GM21360 (cell line): ENCODE data around the gene AMMECR1.

Experiments
- ATAC-seq: cut with Tn5 transposase; IDR thresholded peaks from one replicate; pipeline ENCODE4 v1.9.1; 2021; ENCODE audit warnings: mild to moderate bottlenecking, moderate library complexity; ENCODE audit not compliant: unreplicated experiment

Gene AMMECR1

DNA sequence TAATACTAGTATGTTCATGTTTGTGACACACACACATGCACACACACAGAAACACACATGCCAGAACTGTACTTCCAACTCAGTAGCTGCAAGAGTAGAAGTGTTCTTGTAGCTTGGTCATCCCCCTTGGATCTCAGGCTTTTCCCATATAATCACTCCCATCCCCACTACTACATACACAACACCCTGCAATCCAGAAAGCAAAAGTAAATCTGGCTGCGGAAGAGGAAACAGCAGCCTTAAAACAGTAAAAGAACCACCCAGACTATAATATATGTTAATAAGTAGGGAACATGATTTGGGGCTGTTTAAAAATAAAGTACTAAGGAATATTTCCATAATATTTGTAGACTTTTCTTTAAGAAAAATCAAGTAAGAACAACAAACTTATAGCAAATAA lies 103.2 kb downstream of the AMMECR1 start:
- no peak for ATAC-seq

DNA sequence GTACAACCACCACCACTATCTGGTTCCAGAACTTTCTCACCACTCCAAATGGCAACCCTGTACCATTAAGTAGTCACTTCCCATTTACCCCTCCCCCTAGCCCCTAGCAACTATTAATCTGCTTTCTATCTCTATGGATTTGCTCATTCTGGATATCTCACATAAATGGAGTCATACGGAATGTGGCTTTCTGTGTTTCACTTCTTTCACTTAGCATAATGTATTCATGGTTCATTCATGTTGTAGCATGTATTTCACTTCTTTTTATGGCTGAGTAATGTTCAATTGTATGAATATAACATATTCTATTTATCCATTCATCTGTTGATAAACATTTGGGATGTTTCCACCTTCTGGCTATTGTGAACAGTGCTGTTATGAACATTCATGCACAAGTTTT lies 104.7 kb downstream of the AMMECR1 start:
- no peak for ATAC-seq

DNA sequence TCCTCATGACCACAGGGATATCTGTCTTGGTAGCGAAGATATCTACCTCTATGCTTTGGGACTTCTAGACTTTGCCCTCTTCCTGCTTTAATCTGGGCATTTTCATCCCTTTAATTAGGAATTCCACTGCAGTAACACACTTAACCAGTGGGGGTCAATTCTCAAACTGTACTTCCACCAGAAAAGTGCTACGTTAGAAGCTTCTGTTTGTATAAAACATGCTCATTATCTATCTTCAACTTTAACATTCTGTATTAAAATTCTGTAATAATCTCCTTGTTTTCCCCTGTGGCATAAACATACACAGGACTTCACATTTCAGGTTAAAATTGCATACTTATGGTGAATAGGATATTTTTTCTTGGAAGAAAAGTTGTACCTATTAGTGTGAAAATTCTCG lies 105.6 kb downstream of the AMMECR1 start:
- ATAC-seq = no peak

DNA sequence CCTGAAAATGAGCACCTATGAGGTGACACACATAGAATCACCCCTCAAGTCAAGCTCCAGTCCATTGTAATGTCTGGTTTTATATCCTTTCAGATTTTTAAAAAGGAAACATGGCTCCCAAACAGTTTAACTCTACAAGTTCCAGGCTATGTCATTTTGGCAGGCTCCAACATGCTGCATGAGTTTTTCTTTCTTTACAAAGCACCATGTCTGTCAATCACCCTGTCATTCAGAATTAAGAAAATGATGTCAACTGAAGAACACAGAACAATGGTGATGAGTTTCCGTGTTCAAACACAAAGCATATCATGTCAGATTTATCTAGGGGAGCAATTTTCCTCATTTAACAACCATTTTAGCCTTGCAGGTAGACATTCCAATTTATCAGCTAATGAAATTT lies 106.5 kb downstream of the AMMECR1 start:
- no peak for ATAC-seq

DNA sequence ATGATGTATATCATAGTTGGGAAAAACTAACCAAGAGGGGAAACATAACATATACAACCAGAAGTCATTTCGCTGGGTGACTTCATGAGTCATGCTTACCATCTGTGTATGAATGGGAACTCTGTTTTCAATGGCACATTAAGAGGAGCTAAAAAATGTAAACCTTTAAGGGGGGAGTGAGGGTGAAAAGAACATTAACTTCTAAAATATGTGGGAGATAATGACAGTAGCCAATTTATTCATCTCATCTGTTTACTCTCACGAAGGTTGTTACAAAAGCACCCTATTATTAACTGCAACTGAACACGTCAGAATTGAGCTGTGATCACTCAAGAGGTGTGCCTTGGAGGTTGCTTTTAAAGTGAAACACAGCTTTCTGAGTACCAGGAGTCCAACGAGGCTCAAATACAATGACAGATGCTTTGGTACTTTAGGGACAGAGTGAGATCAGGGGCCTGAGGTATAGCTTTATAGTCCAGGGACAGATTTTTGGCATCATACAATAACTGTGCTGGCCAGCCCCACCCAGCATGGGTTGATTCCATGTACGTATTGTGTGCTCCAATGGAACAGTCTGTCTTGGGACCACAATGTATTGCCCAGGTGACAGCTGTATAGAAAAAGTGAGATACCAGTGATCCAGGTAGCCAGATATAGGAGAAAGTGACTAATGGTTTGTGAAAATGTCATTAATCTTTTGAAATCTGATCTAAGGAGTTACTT lies 107.3 kb downstream of the AMMECR1 start:
- no peak for ATAC-seq

DNA sequence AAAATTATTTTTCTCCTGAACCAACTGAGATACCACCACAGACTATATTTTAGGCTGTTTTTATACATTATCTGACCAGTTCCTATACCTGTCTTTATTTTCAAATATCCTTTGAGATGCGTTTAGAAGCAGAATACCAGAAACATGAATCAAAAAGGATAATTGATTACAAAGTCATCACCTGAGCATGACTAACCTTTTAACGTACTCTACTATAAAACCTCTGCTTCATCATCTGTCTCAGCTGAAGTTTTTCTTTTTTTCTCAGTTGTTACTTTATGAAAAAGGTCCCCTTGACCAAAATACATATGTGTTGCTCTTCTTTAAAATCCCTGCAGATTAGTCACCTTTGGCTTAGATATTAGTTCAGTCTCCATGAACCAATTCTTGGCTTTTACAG lies 109.8 kb downstream of the AMMECR1 start:
- ATAC-seq = no peak

DNA sequence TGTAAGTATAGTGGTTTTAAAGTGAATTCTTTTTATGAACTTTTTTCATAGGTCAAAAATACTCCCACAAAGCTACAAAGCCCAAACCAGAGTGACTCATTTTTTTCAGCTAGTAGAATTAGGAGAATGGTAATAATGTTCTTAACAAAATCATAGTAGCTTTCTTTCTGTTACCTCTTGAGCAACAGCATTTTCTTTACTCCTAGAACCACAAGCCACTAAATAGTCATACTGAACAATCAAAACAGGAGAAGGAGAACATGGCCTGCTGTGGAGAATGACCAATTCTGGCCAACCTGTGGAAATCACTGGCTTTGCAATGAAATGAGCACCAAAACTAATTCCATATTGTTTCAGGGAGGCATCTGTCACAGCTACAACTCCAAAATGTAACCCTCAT lies 112.9 kb downstream of the AMMECR1 start:
- no peak for ATAC-seq

DNA sequence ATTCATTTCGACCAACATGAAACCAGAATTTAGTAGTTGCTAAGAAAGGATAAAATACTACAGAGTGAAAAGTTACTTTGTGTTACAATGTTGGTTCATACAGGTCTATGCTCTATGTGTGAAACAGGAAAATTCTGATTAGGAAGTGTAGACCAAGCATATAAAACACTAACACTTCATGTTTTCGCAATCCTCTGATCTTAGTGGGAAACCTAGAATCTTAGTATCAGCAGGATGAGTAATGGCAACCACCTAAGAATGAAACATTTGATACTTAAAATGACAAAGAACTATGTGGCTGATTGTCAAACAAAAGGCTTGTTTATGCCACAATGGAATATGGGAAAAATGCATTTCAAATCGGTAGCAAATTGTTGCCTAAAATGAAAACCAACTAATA lies 116.1 kb downstream of the AMMECR1 start:
- no peak for ATAC-seq

DNA sequence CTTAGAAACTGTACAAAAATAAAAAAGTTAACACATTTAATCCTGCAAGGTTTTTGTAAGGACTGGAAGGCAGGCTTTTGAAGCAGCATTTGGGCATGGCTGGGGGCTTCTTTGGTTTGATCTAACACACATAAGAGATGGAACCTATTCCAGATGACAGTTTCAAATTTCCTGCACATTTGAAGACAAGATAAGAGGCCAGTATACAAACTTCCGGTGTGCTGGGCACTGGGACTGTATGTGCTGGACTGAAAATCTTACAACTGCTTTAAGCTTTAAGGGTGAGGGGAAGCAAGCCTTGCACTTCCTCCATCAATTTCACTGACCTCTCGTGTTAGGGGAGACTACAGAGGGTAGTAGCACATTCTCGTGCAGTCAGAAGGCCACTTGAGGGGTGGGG lies 122.9 kb downstream of the AMMECR1 start:
- ATAC-seq = no peak

DNA sequence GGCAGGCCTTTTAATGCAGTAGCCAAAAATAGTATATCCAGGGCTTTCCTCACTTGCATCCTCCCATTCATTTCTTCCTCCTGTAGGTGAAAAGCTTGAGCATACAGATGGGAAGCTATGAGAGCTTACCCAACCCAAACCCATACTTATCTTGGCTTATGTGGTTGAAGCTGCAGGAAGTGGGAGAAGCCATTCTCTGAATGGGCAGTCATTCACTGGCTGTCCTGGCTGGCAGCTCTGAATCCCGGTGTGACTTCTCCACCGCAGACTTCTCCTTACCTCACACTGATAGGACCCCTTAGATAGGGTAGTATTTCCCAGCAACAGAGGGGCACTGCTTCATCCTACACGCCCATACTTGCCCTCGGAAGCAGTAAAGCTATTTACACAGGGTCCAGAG lies 125.4 kb downstream of the AMMECR1 start:
- no peak for ATAC-seq

DNA sequence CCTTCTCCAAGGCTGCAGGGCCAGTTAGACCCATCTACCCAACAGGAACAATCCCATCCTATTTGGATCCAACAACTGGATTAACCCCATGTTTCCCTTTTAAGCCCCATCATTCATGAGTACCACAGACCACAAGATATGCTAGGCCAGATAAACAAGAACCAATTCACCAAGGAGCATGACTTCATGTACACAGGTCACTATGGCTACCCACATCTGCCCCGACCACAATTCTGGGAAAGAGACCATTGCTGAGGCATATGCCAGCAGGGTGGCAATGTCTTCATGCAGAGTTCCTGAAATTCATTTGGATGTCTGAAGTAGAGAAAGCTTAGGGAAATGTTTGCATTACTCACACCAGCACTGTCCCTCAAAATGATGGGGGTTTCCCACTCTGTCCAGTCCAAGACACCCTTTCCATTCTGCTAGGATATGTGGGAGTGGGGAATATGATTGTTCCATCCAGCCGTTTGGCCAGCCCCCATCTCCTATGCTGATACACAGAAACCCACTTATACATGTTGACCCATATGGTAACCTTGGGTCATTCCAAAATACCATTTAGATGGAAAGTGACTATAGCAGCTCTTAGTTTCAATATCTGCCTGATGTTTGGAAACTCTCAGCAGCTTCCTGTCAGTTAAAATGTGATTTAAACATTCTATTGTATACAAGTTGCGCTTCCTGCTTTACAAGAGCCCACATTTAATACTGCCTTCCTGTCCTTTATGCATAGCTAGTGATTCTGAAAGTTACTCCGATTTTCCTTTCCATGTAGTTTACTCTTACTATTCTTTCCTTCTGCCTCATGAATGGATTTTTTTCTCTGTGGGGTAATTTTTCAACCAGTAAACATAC lies 129.0 kb downstream of the AMMECR1 start:
- no peak for ATAC-seq

DNA sequence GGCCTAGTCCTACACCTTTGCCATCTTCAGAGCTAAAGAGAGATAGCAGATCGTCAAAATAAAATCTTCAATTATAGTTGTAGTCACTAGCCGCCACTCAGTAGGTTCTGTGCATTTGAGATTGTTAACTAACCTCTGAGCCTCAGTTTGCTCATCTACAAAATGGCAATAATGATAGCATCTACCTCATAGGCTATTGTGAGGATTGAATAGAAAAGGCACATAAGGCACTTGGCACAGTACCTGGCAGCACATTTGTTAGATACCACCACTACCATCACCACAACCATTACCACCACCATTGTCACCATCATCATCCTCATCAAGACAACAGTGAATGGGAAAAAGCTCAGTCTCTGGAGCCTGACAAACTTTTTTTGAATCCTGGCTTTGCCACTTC lies 134.6 kb downstream of the AMMECR1 start:
- no peak for ATAC-seq

DNA sequence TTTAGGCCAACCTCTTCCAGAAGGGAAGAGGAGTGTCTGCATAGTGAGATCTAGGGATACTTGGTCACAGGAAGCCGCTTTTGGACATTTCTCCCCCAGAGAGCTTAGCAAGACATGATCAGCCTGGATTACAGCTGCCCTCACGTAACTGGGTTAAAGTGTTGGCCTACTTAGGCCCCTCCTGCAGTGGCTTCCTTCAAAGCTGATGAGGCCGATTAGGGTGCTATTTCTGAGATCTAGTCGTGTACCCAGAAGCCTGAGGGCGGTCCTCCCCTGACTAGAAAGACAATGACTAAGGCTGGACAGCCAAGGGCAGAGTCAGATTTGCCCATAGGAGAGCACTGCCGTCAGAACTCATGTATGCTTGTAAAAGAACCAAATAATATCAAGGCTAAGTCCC lies 135.0 kb downstream of the AMMECR1 start:
- ATAC-seq = no peak

DNA sequence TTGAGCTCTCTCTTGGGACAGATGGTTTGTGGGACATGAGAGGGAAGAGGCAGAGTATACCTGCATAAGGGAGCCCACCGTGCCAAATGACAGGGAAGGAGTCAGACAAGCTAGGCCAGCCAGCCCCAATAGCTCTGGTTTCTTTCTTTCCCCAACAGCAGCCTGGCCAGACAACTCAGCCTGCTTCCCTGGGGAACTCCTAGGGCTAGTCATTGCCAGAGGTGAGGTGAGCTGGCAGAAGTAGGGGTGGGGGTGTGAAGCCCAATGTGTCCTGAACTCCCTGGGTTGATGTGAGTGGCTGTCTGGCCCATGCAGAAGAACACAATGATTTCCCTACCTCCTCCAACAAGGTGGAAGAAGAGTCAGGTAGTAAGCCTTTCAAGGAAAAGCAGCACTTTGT lies 135.5 kb downstream of the AMMECR1 start:
- no peak for ATAC-seq

DNA sequence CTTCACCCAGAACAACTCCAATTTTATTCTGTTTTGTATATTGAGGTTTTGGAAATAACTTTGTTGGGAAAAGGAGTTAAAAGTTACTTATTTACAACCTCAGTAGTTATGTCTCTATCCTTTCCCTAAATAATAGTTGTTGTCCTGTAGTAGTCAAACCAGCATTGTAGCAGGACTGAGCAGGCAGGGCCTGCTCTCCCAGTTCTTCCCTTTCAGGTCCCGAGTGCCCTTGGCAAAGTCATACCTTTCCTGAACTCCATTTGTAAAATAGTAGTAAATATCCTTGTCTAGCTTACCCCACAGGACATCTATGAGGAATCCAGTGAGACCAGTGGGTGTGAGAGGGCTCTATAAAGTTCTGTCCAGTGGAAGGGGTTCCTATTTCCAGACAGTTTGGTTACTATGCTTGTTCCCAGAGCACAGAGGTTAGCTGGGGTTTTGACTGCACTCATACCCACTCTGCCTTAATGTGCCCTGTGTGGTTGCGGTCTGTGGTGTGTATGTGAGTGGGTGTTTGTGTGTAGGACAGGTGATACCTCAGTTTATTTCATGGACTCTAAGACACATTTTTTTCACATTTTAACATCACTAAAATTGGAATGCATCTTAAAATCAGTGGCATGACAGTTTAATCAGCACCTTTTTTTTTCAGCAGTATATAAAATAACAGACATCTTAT lies 136.3 kb downstream of the AMMECR1 start:
- no peak for ATAC-seq

DNA sequence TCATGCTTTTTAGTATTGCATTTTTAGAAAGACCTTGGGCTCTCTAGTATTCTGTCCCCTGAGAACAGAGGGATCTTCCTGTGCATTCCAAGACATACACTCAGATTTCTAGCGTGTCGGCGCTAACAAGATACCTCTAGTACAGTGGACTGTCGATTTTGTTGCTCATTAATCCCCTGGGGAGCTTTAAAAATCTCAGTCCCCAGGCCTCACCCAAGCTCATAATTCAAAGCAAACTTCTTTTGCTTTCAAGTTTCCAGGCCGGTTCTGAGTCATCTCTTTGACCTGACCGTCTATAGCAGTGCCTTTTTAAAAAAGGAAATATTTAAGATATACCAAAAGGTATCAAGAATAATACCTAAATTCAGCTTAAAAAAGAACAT lies 137.0 kb downstream of the AMMECR1 start:
- peak; percentile 87 for ATAC-seq

DNA sequence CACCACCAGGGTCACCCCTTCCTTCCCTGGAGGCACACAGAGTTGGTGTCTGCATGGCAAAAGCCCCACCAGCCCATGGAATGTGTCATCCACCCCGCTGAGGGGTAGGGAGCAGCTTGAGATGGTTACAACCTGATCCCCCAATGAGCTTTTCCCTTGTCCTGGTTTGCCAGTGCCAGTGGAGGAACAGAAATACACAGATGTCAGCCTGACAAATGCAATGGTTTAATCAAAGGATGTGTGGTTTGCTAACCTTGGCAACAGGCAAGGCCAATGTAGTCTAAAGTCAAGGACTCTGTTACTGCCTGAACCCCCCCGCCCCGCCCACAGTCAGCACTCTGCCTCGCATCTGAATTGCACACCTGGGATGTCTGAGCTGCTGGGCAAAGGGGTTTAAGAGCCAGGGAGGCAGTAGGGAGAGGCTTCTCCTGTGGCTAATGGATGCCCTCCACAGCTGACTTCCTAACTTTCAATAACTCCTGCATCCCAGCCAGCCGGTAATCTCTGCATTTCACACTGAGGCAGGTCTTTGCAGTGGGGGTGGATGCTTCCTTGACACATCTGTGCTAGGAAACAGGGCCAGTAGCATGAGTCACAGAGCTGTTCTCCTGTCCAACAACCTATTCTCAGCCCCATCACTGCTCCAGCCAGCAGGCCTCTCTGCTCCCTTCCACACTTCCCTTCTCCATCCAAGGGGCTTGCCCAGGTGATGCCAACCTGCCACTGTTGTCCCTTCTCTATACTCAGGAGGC lies 137.5 kb downstream of the AMMECR1 start:
- ATAC-seq = peak; percentile 14

DNA sequence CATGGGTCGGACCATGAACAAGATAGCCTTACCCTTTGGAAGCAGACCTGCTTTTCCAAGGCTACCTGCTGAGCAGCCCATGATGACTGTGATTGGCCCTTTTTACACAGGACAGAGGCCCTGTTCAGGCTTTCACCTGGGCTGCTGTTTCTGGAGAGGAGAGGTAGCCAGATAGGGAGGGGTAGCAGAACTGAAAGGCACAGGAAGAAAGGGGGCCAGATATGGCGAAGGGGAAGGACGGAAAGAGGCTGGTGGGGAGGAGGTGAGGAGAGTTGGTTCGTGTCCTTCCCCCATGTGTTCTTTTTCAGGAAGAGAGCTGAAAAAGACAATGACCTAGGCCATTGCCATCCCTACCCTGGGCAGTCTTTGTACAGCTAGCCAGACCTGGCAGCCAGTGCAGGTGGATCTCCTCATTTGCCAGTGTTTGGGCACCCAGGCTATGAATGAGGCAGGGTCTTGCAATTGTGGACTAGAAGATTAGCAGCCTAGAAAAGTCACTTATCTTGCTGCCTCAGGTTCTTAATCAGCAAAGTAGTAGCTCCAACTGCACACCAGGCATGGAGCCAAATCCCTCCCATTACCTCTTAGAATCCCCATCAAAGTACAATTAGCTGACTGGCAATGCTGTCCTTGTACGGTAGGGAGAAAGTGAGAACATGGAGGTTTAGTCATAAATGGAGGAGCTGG lies 139.6 kb downstream of the AMMECR1 start:
- no peak for ATAC-seq

DNA sequence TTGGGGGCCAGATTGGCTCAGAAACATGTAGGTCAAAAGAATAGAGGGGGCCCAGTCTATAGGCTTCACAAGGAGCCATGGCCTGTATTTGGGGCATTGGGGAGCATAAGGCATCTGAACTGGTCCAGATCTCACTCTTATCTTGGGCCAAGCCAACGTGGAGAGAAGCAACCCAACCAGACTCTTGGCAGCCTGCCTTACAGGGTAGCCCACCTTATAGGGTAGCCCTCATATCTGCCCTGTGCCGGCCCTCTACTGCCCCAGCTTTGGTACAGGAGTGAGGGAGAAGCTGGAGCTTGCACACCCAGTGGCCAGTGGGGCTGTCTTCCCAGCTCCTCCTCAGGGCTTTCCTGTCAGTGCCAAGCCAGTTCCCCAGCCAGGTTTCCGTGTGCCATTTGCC lies 142.2 kb downstream of the AMMECR1 start:
- ATAC-seq = no peak

DNA sequence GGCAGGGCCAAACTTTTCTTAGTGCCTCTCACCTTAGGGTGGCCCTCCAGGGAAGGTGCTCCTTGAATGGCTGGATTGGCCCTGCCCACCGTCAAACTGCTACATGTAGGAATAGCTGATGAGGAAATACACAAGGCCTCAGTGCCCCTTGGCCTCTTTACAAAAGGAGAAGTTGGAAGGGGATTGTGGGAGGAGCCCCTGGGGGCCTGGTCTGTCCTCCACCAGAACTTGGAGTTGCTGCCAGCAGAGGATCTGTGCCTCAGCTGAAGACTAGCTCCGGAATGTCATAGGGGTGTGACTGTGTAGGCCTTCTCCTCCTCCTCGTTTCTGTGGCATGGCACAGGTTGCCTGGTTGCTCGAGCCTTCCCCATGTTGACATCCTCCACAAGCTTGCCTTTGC lies 142.7 kb downstream of the AMMECR1 start:
- ATAC-seq = no peak
